ENCODE measurements around the gene MICB.

- TF ChIP-seq CTCF (conservative IDR thresholded peaks at IDR 0.05 in 1 of 2, IDR thresholded peaks at IDR 0.05 in 1 of 2; ENCODE audit: extremely low read depth in 1 of 2, insufficient read depth in 1 of 2, low read depth in 1 of 2, low read length in 2 of 2): no peak
- no peak for TF ChIP-seq EZH2 (IDR thresholded peaks at IDR 0.05; ENCODE audit: borderline replicate concordance, low read length)
These were observed 36.1 kb downstream of the MICB start for GRCh38 chr6:31534011-31534410.
